Stromal cell of bone marrow (primary cell): ENCODE measurements around the gene TRPM3.
A peak's percentile ranks its signal among the peaks of the same experiment; 100 is the strongest.

Experiments used
- DNase-seq: peaks from one replicate; pipeline ENCODE4 v3.0.0-alpha.2; 2012; ENCODE audit warnings: low read depth

The TRPM3 gene

DNA sequence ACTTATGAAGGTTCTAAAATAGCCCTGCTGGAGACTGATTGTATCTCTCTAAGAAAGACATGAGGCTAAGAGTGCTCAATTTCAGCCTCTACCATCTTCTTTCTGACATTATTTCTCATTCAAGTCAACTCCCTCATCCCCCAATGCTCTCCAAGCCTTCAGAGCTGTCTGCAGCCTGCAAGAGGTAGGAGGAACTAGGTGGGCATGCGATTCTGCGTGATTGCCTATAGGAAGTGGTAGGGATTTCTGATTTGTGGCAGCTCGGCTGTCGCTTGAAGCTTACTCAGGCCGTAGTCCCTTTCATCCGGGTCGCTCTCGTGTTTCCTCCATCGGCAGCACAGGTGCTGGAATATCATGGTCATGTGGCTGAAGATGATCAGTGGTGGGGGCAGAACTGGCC lies 568.9 kb downstream of the TRPM3 start:
- no peak for DNase-seq

DNA sequence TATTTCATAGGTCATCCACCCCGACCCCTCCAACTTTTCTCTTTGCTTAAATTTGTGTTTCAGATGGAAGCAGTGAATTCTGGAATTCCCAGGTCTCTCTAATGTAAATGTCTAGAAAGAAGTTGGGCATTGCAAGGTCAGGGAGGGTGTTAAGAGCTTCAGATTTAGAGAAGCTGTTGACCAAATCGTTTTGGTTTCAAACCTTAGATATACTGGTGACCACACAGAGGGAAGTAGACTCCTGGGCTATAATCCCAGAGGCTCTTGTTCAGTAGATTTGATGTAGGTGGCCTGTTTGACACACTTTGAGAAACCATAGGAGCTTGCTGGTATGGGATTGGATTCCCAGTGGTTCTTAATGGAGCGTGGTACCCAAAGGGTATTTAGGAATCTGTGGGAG lies 569.6 kb downstream of the TRPM3 start:
- DNase-seq: no peak

DNA sequence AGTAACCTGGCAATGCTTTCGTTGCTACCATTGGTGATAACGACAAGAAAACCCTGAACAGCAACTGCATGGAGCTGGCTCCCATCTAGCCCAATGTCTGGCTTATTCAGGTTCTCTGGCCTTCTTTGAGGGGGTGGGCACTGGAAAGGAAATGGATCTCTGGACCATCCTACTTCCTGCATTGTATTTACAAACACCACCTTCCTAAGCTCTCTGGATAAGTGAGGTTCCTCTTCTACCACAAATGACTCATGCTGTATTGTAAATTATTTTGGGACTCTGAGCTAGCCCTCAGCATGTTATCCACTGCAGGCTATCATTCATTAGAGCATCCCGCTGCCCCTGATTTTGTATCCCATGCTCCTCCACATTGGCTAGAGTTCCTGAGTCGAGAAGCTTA lies 570.0 kb downstream of the TRPM3 start:
- no peak for DNase-seq

DNA sequence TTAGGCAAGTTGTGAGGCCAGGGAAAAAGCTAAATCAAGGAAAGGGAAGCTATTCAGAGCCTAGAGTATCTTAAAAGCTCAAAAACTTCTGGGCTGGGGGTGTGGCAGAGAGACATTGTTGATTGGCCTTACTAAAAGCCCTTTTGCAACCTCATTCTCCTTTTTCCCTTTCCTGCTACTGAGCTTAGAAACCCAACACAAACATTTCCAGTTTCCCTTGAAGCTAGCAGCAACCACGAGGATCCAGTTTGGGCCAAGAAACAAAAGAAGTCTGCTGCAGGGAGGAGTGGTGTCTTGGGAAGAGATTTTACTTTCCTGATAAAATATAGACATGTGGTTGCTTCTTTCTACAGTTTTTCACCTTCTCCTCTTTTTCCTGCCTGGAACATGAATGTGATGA lies 571.5 kb downstream of the TRPM3 start:
- no peak for DNase-seq

DNA sequence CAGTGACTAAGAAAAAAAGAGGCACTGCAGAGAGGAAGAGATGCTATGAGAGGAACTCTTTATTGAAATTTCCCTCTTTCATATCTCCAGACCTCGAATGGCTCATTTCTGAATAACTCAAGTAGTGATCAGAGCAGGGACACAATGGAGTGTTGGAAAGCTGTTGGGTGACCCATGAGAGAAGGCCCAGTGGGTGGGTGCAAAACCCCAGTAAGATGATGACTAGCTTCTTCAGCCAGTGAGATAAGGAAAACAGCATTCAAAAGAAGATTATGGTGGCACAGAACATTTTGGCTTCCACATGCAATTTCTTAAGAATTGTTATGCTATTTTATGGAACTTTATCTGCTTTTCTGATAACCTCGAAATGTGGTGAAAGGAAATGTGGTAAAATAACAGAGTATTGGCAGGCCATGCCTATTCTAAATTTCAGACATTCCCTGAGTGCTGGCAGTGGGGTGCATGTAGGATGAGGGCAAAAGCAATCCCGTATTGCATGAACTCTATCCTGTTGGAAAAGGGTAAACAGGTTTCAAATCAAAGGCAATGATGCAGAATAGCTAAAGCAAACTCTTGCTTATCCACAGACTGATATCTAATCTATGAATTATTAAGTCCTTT lies 579.0 kb downstream of the TRPM3 start:
- no peak for DNase-seq

DNA sequence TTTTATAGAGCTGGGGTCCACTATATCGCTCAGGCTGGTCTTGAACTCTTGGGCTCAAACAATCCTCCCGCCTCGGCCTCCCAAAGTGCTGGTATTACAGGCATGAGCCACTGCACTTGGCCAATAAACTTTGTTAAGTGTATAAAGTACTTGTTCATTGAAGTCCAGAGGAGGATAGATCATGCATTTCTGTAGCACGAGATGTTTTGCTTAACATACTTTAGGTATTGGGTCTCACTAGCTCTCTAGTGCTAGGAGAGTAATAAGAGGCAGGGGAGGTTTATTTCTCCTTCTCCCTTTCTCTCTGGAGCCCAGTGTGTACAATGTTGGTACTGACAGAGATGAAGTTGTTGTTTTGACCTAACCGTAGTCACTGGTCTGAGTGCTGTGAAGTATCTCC lies 581.4 kb downstream of the TRPM3 start:
- DNase-seq: no peak

DNA sequence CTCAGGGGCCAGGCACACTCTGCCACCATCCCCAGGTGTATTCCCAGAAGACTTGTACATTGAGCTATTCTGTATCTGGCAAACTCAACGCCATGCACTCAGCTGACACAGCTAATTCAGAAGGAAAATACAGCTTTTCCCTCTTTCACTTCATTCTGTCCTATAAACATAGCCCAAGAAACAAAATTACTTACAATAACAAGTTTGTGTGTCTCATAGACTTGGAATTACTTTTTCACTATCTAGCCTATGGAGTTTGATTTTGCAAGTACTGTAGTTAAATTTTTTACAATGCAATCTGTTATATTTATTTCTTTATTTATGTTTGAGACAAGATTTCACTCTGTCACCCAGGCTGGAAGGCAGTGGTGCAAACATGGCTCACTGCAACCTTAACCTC lies 581.9 kb downstream of the TRPM3 start:
- no peak for DNase-seq

DNA sequence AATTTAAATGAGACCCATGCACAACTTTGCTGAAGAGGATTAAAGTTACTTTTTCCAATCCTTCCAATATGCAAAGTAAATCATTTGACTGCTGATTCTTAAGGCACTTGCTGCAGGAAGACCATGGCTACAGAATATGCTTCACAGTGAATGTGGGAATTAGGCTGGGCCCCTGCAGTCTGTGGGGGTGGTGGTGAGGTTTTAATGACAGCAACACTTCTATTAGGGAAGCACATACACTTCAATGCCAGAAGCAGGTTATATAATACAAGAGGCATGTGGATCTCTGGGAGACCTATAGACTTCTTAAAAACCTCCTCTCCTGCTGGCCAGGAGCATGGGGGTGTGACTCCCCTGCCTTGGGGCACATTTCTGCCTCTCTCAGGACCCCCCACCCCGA lies 582.4 kb downstream of the TRPM3 start:
- DNase-seq: no peak

DNA sequence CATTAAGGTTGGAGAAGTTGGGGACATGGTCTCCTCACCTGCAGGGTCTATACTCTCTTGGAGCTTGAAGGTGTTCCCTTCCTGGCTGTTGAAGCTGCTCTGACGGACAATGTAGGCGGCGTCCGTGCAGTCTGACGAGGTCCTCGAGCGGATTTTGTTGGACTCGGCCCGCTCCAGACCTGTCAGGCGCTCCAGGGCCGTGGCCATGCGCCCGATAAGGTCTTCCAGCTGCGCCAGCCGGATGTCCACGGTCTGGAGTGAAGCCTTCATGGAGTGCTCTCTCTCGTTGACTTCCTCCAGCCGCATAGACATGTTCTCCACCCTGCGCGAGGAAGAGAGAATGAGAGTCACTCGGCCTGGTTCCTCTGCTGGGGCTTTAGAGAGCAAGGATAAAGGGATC lies 584.3 kb downstream of the TRPM3 start:
- DNase-seq: no peak

DNA sequence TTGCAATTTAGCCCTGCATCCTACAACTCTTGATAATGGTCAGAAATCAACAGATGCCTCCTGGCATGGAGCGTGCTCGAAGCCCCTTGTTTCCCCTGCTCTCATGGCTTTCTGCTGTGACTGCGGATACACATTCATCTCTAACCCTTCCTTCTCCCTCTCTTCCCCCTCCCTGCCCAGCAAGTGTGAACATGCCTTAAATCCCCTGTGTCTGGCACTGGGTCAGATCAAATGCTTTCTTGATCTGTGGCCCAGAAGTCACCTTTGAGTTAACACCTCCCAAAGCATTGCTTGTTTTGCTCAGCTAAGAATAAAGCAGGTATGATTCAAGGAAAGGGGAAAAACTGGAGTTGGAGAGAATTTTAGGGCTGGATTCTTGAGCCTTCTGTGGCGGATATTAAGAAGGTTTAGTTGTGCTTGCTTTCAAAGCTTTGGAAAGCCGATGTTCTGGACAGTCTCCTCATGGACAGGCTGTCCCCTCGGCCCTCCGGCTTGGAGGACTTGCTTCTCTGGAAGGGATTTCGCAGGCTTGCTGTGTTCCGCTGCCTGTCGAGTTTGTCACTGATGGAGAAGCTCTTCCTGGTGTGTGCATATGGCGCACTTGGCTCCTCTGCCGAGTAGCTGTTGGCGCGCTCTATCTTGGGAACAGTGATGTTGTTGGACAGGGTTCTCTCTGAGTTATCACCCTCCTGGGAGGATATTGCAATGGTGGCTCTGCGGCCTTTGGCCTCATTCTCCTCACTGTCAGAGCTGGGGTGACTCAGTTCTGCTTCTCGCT lies 585.7 kb downstream of the TRPM3 start:
- no peak for DNase-seq

DNA sequence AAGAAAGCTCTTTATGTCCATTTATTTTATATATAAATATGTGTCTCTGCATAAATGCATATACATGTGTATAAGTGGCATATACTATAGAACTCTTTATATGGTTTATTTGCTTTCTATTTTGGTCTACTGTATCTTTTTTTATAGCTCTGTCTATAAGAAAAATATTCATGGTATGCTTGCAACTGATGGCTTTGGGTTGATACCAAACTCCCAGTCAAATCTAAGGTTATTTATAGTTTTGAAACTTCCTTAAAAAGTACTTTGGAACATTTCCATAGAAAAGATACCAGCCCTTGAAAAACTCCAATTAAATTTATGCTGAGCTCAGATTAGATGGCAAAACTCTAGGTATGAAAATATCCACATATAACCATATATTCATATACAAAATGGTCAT lies 587.0 kb downstream of the TRPM3 start:
- DNase-seq: no peak

DNA sequence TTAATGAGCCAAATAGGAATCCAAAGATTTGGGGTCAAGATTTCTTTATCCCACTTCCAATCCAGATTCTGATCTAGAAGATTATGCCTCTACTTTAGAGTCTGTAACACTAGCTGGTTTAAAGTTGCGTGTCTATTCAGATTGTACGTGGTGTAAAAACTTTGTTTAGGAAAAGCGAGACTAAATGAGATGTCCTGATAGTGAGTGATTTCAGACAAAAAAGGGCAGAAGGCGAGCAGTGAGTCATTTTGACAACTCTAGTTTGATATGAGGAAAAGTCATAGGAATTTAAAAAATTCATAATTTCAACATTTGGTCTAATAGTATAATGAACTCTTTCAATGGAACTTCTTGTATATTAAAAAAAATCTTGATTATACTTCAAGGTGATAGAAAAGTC lies 587.4 kb downstream of the TRPM3 start:
- no peak for DNase-seq

DNA sequence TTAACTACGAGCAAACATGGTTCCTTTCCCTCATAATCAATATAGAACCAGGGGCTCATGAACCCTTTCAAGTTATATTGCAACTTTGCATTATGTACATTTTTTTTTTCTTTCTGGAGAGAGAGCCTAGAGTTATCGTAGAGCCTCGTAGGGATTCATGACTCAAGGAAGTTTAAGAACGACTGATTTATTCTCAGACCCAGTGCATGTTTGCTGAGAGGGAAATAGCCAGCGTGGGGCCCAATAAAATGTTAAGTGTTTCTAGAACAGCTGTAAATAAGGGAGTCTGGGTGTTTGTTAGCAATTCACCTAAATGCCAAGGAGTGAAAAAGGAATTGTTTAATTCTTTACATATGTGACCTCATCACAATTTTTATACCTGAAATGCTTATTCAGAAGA lies 587.9 kb downstream of the TRPM3 start:
- no peak for DNase-seq

DNA sequence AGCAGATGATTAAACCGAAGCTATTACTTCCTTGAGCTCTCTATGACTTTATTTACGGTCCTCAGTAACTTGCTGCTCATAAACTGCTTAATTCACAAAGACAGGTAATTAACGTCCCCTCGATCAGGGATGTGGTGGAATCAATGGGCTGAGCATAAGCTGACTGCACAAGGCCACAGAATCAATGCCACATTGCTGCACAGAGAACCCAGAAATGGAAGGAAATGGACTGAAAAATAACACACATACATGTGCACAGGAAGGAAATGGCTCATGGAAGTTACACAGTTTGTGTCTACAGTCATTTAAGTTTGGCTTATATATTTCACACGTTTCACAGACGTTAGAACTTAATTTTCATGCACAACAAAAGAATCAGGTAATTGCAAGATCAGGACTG lies 588.7 kb downstream of the TRPM3 start:
- DNase-seq: no peak

DNA sequence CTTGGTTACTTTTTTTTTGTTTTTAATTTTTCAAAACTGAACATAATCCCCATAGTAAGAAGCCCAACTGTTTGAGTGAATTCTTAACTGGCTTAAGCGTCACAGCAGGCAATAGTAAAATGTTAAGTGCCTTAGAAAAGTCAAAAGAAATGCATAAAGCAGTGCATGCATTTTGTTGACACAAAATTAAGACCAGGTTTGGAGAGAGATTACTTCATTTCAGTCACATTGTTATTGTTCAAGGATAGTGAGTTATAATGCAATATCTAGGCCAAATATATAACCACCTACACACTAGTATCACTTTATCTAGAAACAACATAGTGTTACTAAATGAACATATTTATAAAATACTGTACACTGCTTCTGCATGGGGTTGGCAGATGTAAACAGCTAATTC lies 590.1 kb downstream of the TRPM3 start:
- DNase-seq: no peak

DNA sequence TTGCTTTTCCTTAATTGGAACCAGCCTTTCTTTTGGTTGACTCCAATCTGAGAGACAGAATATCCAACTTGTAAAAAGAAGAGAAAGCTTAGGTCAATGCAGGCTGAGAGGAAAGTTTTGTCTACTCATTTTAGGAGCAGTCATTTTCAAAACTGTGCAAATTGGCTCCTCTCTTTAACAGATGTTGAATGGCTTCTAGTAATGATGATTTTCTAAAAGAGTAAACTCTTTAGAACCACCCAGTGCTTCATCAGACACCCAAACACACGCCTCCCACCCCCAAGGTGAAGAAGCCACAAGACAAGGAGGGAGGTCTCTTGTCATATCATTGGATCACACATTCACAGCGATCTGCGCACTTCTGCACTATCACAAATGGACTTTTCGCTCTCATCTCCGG lies 590.7 kb downstream of the TRPM3 start:
- no peak for DNase-seq

DNA sequence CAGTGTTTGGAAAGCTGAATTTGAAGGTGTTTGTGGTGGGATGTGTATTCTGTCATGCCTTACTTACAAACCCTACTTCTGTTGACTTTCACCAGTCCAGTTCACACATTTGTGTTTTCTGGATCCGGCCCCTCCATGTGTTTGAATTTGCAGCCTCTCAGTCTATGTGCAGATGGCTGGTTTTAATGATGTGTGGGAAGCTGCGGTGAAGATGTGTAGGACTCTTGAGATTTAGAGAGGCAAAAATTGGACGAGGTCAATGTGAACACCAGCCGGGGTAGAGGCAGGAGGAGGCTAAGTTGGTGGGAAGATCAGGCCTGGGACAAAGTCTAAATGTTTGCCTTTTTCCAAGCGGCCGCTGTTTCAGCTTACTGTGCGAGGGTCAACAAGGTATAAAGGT lies 591.6 kb downstream of the TRPM3 start:
- no peak for DNase-seq

DNA sequence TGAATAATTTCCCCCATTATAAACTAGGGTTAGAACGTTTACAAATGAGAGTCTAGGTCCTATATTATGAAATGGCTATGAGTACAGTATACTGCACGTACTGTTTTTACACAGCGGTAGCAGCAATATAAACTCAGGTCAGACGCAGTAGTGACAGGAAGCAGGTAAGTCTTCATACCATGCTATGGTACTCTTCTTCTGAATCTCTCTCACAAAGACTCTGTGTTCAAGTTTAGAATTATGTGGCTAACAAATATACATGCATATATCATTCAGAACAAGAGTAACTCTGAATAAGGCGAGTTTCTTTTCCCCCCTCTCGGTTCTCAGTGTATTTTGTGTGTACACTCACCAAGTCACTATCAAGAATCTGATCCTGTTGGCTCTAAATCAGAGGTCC lies 592.0 kb downstream of the TRPM3 start:
- DNase-seq: no peak

DNA sequence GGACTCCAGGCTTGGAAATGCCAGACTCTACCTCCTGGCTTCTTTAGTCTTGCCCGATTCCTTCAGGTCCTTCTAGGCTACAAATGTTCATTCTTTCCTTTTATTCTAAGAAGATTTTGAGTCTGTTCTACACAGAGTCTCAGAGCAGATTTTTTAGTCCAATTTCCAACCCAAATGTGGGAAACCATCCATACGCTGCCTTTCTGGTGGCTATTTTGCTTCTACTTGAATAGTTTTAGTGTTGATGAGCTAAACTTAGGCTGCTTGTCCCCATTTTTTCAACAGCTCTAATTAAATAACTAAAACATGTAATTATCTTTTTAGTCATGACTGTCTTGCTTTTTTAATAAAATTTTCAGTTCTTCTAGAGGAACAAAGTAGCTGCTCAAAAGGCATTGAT lies 594.5 kb downstream of the TRPM3 start:
- no peak for DNase-seq

DNA sequence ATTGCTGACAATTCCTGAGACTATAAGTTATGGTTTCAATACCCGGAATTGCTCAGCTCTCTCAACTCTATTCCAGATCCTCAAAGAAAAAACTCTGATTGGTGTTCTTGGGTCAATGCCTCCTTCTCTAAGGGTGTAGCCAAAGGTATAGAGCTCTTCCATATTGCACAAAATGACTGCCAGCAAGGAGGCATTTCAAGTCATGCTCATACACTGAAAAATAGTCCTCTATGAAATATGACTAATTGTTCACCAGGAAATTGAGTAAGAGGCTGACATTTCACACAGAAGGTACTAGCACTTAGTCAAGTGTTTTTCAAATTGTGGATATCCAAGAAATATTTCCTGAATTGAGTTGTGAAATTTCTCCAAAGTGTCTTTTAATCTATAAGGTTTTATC lies 595.9 kb downstream of the TRPM3 start:
- peak; percentile 54 for DNase-seq

DNA sequence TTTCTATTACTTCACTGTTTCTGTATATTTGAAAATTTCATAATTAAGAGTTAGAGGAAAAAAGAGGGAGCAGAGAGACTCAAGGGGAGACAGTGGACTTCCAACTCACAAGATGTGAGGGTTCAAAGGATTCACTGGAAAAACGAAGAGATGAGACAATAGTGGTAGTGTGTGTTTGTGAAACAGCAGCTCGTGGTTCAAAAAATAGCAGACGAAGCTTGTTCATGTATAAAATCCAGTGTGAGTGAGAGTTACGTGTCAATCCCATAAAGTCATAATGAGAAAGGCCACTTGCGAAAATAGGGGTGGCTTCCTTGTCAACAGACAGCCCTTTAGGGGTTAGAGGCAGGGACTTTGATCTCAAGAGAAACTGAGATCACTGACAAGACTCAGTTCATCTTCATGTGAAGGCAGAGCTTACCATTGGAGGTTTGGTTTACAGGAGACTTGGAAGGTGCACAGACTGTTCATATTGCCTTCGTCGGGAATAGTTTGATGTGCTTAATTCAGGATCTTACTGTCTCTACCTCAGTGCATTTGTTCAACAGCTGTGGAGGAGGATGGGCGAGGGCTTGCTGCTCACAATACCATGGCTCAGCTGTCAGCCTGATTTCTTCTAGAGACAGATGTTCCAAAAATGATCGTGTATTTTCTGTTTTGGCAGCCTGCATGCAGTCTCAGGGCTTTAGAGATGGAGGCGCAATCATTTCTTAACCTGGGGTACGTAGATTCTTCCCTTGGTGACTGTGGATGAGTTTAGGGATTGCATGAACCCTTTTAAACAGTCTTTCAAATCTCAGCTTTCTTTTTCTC lies 601.3 kb downstream of the TRPM3 start:
- no peak for DNase-seq

DNA sequence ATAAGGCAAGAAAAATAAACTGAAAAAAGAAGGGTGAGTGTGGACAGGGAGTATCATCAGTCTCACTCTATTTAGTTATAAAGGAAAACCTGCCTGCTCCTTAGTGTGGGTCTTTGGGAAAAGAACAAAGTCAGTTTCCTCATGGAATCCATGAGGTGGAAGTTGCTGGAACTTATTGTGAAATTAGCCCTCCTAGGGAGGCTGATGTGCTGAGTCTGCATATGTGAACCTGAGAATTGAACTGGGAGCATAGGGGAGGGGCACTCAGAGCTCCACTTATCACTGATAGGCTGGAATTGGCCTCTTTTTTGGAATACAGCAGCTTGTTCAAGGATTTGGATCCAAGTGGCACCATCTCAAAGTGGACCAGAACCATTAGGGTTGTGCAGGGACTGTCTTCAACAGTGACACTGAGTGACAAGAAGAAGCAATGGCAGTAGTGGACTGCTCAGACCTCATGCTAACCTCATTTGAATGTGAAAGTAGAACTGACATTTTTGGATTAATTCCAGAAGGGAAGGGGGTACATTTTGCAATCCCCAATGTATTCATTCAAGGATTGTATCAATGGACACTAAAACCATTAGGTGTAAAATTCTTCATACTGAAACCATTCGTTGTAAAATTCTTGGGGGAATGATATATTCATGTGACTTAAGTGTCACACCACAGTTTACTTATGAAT lies 603.4 kb downstream of the TRPM3 start:
- DNase-seq: no peak

DNA sequence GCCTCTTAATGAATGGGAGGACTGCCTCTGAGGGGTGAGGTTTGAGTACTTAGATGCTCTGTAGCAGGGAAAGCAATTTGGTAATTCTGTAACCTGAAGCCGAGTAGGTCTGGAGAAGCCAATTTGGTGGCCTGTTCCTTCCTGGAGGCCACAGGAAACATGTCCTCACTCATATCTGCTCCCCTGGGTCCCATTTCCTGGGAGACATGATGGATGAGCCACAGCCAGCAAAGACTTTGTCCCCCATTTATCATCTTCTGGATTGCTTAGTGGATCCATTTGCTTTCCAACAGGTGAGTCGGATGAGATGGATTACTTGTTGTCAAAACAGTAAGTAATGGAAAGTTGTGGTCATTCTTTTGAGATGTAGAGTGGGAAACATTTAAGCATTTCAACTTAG lies 607.1 kb downstream of the TRPM3 start:
- no peak for DNase-seq
